DMS53 (cell line): ENCODE results near the gene CACNA2D3.

Source experiments
- DNase-seq: peaks from one replicate; lab custom pipeline; 2025; lab: John Stamatoyannopoulos, UW

CACNA2D3 gene

DNA sequence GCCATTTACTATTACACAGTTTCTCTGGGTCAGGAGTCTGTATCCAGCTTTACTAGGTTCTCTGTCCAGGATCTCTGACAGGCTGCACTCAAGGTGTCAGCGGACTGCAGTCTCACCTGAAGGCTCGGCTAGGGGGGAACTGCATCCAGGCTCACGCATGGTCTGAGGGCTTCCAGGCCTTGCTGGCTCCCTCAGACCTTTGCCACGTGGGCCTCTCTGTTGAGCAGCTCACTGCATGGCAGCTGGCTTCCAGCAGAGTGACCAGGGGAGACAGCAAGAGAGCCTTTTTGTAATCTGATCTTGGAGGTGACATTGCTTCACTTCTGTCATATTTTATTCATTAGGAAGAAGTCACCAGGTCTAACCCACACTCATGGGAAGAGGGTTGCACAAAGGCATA, 152.3 kb downstream of the CACNA2D3 start:
- no peak for DNase-seq

DNA sequence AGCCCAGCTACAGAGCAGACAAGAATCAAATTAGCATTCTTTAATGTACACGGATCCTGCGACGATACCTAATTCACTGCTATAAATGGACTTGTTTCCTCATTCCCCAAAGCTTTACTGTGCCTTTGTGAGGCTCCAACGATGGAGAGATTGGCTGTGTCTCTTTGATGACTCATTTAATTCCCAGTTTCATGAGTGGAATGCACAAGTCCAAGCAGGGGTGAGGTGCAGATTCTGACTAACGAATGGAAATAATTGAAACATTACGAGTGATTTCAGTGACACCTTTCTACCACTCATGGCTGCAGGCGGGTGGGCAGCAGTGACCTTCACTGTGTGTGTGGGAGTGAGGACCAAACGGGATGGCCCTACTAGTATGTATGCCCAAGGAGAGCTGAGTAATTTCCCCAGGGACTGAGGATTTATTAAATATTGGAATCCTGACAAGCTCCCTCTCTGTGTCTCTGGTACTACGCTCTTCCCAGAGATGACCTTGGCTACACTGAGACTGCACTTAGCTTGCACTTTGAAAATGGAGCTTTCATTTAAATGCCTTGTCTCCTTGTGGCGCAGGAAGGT, 156.7 kb downstream of the CACNA2D3 start:
- DNase-seq, result no peak

DNA sequence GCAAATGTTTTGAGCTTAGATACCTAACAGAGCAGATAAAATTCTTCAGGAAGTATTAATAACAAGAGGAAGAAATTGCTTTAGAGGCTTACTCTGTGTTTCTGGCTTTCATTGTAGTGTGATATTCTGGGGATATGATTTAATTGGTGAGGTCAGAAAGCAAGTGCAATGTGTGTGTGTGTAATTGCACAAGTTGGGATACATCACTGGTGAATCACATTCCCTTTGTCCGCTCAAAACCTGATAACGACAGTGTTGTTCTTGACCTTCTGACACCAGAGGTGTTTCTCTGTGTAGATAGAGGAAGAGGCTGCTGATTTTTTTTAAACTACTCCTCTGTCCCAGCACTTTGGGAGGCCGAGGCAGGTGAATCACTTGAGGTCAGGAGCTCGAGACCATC, 161.1 kb downstream of the CACNA2D3 start:
- no peak for DNase-seq

DNA sequence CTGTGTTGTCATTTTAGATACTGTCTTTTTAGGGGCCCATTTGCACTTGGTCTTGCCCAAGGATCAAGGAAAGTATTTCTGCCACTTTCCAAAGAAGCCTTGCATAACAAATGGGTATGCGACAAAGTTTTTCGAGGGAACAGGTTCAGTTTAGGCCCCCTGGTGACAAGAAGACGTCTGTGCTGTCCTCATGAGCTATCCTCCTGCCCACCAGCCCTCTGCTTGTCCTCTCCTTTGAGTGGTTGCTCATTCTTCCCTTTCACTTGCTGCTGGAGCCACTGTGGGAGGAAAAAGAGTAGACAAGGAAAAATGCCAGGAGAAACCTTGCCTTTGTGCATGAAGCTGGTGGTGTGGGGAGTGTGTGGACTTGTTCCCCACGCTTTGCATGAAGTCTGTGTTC, 171.9 kb downstream of the CACNA2D3 start:
- DNase-seq, result no peak

DNA sequence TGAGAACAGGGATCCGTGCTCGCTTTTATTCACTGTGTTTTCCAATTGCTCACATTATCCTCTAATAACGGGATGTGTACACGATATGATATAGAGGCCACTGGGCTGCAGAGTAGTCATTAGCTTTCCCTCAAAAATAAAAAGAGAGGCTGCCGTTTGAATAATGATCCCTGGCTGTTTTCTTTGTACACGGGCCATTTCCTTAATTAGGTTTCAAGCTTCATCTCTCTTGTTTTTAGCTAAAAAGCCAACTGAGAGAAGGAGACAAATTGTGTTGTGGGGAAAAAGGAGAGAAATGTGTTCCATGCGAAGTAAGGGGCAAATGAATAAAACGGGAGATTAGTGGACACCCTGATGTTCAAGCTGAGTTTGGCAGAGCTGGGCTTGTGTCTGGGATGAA, 174.2 kb downstream of the CACNA2D3 start:
- no peak for DNase-seq

DNA sequence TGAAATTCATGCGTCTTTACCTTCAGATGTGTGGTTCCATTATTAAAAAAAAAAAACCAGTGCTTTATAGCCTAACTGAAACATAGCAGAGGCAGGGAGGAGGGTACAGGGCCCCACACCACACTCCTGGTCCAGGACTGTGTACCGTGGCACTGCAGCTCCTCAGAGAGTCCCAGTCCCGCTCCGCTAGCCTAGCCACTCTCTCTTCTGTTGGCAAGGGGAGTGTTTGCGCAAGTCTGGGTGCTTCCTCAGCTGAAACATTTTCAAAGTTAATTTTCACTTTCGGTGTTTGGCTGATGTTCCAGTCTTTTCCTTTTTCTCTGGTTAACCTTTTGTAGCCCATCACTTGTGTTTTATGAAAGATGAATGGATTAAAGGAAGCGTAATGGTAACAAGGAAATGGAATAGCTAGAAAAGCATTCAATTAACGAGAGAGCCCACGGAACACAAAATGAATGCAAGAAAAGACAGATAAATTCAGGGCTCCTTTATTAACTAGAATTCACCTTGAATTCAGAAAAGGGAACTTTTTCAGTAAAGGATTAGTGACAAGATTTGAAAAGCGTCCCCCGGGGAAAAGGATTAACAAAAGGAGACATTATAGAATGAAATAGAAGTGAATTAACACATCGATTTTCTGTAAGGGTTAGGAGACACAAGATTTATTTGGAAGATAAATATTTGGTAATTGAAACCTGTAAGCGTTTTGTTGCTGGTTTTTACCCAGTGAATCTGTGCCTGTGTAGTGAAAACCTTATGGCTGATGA, 177.0 kb downstream of the CACNA2D3 start:
- DNase-seq, result no peak

DNA sequence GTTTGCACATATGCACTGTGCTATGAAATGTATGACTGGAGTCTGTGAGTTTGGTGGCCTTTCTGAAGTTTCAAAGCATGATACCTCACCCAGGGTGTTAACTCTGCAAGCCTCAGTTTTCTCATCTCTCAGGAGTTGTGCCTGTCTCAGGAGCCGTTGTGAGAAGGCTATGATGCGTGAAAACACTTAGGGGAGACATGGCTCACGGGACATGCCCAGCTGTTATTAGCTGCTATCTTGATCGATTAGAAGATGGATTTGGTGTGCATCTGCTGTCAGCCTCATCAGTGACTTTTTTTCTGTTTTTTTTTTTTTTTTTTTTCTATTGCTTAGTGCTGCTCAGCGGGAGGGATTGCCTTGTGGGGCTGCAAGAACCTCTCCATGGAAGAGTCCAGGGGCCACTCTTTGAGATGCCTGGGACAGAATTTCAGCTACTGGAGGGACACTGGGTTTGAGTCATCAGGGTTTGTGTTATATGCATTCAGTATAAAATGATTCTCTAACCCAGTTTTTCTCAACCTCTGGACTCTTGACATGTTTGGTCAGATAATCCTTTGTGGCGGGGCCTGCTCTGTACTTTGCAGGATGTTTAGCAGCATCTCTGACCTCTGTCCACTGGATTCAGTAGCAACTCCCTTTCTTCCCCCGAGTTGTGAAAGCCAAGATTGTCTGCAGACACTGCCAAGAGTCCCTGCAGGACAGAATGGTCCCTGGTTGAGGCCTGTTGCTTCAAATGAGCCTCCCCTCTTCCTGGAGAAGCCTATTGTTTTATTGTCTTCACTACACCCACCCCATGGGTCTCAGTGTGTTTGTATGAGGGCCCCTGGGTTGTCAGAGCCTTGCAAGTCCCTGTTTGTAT, 181.4 kb downstream of the CACNA2D3 start:
- no peak for DNase-seq

DNA sequence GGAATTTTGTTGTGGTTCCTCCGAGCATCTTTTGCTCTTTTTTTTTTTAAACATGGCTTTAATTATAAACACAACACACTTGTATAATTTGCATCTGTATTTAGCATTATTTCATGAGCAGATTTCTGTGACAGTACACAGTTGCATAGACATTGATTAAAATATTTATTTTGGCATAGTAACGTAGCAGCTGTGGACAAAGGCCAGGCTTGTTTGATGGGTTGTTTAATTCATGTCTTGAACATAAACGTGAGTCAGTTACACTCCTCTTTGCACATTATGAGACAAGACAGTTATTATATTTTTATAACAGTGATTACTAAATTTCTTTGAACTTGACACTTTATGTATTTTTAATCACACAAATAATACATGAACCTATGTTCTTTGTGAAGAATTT, 182.5 kb downstream of the CACNA2D3 start:
- DNase-seq, result no peak

DNA sequence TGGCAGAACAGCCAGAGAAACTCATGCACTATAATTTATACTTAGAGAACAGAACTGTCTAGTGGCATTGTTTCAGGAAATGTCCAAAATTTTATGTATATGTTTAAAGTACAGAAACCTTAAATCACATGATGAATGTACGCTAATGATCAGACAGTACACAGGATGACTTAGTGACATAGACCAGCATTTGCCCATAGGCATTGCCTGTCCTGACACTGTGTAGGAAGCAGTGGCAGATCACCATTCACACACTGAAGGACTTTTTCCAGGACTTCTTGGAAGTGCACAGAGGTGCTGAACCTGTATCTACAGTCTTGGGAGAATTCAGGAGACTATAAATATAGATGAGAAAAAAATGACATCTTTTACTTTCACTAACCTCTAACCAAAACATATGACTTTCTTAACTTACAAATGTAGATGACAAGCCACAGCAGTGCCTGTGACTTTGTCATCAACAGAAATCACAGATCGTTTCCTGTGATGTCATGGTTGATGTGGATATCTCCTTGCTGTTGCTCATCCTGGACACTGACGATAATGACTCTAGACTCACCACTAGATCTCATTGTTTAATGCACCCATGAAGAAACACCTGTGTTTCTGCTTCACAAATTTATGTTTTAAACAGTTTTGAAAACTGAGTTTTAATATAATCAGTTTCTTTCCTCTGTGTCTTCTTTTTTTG, 183.2 kb downstream of the CACNA2D3 start:
- DNase-seq, result no peak

DNA sequence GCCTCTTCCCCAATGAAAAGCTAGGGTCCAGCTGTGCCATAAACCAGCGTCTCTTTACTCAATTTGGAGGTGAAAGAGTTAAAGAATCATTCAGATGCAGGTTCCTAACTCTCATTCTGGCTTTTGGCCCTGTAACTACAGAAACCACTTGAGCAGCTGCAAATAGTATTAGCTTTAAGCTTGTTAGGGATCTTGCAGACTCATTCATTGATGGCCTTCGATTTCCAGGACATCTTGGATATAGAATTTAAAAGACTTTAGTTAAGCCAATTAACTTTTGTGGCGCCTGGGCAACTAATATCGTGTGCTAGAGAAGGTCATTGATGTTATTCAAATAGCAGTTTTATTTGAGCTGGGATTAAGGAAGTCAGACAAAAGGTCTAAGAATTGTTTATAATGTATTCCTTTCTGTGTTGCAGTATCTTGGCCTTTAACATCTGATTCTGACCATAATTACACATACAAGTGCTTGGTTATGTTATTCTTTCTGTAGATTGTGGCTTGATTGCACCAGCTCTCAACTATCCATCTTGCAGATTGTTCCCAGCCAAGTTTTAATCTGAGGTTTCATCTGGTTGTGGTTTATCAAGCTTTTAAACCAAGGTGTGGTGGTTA, 185.3 kb downstream of the CACNA2D3 start:
- no peak for DNase-seq

DNA sequence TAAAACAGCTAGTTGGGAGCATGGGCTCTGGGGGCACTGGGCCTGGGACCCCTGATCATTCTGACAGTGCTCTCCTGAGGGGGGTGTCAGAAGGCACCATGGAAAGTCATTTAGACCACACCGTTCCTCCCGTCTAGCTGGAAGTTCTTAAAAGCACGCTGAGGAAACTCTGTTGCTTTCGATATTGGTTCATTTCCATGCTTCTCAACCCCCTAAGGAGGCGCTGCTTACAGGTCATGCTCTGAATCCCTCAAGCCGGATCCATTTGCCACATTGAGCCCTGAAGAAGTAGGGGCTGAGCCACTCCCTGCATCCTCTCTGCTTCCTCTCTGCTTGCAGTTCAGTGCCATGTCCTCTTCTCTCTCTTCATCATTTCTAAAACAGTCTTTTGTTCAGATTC, 187.2 kb downstream of the CACNA2D3 start:
- no peak for DNase-seq

DNA sequence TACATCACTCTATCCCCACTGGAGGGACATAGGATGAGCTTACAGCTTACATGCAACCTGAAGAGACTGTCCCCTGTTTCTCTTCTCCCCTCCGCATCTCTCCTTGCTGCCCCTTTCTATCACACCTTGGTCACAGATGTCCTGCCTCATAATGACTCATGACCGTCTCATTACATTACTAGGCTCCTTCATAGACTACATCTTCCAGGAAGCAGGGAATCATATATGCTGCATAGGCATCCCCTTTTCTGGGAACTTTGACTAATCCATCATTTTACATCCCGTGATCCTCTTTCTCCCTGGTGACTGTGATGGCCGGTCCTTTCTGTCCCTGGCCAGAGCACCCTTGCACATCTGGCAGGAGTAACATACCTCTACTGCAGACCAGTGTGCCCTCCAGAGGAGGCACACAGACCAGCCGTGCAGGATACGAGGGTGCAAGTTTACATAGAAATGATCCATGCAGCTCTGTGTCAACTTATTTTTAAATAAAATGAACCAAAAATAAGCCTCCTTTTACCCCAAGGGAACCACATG, 188.9 kb downstream of the CACNA2D3 start:
- DNase-seq, result no peak

DNA sequence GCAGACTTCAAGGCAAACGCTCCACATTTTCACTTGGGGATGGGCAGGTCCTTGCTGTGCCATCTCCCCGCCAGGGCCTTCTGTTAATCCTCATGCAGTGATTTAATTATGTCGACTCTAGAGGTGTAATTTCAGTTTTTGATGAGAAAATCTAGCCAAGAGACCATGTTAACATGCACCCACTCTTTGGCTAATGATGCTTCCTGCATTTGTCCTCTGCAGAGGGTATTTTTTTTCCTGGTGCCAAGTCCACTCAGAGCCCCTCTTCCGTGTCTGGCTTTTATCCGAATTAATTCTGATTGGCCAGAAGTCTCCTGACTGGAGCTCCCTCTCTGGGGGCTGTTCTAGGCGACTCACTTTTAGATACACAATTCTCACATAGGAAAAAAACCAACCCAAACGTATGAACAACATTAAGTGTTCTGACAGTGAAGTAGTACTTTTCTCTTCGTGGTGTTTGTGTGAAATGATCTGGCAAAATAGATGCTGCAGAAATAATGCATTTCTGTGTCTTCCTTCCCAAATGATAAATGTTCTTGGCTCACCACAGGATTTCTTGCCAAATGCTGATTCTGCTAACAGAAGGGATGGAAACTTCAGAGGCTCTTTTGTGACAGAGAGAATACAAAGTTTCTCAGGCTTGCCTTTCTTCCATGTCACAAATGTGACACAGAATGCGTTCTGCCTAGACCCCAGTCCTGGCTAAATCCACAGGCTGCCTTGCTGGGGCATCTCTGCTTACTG, 190.0 kb downstream of the CACNA2D3 start:
- DNase-seq, result no peak

DNA sequence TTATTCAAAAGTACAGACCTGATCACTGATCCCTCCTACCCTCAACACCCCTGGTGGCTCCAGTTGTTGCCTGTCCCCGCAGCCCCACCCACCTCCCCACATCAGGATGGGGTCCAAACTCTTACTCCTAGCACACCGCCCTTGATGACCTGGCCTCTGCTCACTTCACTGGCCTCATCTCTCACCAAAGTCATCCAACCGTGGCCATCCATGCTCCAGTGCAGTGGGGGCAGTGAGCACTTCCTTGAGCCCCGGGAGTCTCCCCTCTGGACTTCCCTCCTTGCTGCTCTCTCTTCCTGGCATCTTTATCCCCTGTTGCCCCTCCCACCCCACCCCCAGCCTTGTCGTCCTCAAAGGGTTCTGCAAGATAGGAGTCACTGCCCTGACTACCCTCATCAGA, 191.1 kb downstream of the CACNA2D3 start:
- DNase-seq, result no peak

DNA sequence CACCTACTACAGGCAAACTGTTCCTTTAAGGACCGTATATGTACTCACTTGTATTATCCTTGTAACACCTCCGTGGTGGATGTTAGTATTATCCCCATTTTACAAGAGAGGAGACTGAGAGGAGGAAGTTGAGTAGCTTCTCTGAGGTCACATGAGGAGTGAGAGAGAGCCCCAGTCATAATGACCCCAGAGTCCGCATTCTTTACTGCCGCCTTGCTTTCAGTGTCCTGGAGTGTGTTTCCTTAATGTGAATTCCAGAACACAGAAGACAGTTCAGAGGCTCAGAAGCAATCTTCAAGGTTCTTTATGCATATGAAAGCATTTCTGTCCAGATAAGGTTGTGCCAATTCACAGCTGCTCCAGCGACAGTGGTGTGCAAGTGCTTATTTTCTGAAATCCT, 199.2 kb downstream of the CACNA2D3 start:
- DNase-seq, result no peak

DNA sequence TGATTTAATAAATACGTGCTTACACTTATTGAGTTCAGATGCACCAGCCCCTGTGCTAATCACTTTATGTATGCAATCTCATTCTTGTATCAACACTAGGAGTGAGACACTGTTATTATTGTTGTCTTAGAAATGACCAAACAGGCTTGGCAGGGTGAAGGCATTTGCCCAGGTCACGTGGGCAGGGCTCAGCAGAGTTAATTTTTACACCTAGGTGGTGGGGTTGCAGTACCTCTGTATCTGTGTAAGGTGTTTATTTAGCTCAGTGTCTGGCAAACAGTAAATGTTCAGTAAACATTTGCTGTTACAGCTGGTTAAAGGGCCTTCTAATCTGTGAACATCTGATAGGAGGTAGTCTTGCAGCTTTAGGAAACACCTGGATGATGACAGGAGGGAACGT, 200.0 kb downstream of the CACNA2D3 start:
- DNase-seq, result peak; percentile 89

DNA sequence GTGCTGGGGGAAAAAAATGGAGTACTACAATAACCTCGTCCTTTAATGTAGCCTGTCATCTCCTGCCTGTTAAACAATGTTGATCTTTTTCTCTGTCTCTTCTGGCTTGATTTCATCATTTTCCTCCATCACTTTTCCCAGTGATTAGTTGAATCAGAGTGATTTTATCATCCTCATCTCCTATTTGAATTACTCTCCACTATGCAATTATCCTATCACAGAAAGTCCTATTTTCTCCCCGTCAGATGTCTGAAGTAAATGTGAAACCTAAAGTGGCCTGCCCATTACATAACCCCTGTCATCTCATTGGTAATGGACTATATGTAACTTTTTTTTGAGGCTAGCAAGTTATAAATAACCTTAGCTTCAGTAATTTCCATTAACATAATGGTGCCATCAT, 201.8 kb downstream of the CACNA2D3 start:
- DNase-seq, result no peak

DNA sequence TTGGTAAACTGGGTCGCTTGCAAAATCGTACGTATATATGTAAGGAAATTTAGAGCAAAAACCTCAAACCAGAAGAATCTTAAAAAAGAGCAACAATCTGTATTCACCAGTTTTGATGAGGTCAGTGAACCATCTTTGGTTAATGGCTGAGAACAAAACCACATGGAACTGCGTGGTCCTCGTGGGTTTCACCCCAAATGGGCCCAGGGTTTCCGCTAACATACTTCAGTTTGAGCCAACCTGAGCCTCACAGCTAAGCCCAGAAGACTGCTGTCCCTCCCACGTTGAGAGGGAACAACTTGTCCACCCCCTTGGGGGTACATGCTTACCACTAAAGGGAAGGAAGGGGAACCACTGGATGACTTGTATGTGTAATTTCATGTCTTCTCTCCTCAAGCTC, 204.6 kb downstream of the CACNA2D3 start:
- no peak for DNase-seq

DNA sequence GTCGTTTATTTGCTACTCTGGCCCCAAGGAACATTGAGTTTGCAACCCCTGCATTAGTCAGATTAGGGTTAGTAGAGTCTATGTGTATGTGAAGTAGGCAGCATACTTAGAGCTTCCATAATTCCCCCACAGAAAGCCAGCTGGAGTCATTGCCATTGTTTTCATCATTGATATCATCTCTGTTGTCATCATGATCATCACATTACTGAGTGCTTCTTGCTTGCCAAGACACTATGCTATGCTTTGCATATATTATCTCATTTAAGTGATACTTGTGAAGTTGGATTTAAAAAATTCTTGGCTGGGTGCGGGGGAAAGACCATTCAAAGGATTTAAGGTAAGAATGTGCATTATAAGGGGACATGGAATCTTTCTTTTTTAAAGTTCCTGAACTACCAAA, 209.0 kb downstream of the CACNA2D3 start:
- no peak for DNase-seq

DNA sequence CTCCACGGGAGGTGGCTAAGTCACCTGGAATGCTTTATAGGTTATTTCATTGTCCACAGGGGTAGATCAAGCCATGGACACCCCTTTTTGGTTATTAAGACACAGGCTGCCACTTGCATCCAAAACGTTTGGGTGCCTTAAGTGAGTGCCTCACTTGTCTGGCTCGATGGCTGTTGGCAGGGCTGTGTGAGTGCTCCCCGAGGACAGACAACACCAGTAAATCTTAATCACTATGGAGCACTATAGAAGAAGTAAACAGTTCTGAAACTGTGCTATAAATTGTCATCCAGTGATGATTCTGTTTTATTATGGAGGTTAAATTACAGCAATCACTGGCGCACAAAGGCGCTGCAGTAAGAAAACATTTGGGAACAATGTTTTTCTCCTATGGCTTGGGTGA, 215.5 kb downstream of the CACNA2D3 start:
- no peak for DNase-seq

DNA sequence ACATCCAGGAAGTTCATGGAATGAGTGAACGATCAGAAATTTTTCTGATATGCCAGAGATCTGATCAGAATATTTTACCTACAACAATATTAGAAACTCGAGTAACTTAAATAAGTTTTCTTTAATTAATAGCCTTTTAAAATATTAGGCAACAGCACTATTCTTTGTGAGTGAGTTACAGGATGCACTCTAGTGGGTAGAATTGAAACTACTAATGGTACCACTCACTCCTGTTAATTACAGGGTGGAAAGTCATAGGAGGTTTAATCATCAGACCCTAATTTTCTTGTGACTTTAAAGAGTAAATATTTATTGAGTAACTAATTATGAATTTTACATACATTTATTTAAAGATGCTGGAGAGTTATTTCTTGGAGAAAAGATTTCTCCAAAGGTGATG, 217.3 kb downstream of the CACNA2D3 start:
- DNase-seq, result no peak
